SJCRH30 (cell line): Measurements from ENCODE around the gene NR4A1. TPM values are rescaled to one million over a fixed set of nuclear protein-coding genes. Genes with fewer than 3 reads are reported as not detected.

Experiments
- DNase-seq, 2 experiments: peaks; one replicate each; pipeline ENCODE4 v3.0.0-alpha.2; 2015 to 2020
- H3K27ac ChIP-seq: fragments of 250-450 bp; sonication (Bioruptor Pico); 2 replicates; pipeline ENCODE4 v1.5.1; 2020; ENCODE audit warnings: mild to moderate bottlenecking, moderate library complexity
- H3K27me3 ChIP-seq: fragments of 250-450 bp; sonication (Bioruptor Pico); 2 replicates; pipeline ENCODE4 v1.5.1; 2020; ENCODE audit warnings: mild to moderate bottlenecking, moderate library complexity
- H3K36me3 ChIP-seq: fragments of 250-450 bp; sonication (Bioruptor Pico); 2 replicates; pipeline ENCODE4 v1.5.1; 2020; ENCODE audit warnings: mild to moderate bottlenecking, moderate library complexity
- H3K4me1 ChIP-seq: fragments of 250-450 bp; sonication (Bioruptor Pico); 2 replicates; pipeline ENCODE4 v1.5.1; 2020; ENCODE audit warnings: mild to moderate bottlenecking, moderate library complexity
- H3K4me3 ChIP-seq: fragments of 250-450 bp; sonication (Bioruptor Pico); 2 replicates; pipeline ENCODE4 v1.5.1; 2020; ENCODE audit warnings: mild to moderate bottlenecking, moderate library complexity
- H3K9me3 ChIP-seq: fragments of 250-450 bp; sonication (Bioruptor Pico); replicated peaks from 2 replicates; pipeline ENCODE4 v1.5.1; 2020; ENCODE audit warnings: mild to moderate bottlenecking, moderate library complexity
- total RNA-seq: library from RNA; depleted of rRNA; stranded (reverse); fragments of >200 nt; shearing (Covaris generic); gene quantifications from 2 replicates; pipeline ENCODE4 v1.2.3, GENCODE V29; 2014

Gene NR4A1
- total RNA-seq, 1 experiment from 2014 or later: 10.0 TPM

DNA sequence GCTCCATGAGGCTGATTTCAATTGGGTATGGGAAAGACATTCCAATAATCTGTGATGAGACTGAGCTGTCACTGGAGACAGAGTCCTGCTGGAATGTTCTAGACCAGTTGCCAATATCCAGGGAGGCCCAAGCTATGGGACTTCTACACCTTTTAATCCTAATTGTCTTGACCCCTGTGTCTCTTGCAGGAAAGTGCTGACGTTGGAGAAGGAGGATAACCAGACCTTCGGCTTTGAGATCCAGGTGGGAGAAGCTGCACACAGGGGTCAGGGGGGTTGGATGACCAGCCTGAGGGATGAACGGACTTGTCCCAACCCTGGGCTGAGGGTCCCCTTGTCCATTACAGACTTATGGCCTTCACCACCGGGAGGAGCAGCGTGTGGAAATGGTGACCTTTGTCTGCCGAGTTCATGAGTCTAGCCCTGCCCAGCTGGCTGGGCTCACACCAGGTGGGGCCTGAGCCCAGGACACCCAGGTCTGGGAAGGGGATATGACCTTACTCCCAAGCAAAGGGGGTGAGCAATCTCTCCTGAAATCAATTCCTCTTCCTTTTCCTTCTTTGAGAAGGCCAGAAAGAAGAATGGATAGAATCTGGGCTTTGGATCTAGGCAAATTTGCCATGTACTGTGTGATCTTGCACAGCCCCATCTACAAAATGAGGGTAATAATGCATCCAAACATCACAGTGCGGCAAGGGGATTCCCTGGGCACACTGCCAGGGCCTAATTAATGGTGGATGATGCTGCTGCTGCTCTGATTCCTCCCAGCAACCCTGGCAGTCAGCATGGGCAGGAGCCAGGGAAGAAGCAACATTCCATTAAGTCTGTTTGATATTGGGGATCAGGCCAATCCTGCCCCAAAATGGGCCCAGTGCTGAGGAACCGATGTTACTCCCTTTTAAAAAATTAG lies 40.3 kb upstream of the NR4A1 start:
- H3K27me3 ChIP-seq: no peaks in the 10 kb centered on the region
- no peak for DNase-seq
- H3K27ac ChIP-seq: peak overlapping the region; percentile 64
- H3K4me3 ChIP-seq: no peak overlapping the region
- peaks cover 5% of the 10 kb centered on the region; the same call in 1 of the 2 replicates for H3K36me3 ChIP-seq
- no peaks in the 10 kb centered on the region for H3K9me3 ChIP-seq
- H3K4me1 ChIP-seq: peaks cover 15% of the 10 kb centered on the region

DNA sequence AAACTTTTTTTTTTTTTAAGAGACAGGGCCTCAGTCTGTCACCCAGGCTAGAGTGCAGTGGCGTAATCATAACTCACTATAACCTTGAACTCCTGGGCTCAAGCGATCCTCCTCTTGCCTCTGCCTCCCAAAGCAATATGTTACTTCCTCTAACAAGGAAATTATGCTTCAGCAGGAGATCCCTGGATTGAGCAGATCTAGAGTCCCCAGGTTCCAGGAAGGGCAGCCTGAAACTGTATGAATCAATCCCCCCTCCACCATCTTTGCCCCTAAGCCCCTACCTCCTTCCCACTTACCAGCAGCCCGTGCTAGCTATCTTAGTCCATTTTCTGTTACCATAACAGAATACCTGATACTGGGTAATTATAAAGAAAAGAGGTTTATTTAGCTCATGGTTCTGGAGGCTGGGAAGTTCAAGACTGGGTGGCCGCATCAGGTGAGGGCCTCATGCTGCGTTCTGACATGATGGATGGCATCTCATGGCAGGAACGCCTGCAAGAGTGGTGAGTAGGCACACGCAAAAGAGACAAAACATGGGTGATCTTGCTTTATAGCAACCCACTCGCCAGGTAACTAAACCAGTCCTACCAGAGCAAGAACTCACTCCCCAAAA lies 39.5 kb upstream of the NR4A1 start:
- H3K4me1 ChIP-seq: peaks cover 15% of the 10 kb centered on the region
- H3K27ac ChIP-seq: no peak overlapping the region
- no peak for DNase-seq
- no peak overlapping the region for H3K4me3 ChIP-seq
- no peaks in the 10 kb centered on the region for H3K9me3 ChIP-seq
- H3K36me3 ChIP-seq: peaks cover 5% of the 10 kb centered on the region; the same call in 1 of the 2 replicates
- H3K27me3 ChIP-seq: no peaks in the 10 kb centered on the region

DNA sequence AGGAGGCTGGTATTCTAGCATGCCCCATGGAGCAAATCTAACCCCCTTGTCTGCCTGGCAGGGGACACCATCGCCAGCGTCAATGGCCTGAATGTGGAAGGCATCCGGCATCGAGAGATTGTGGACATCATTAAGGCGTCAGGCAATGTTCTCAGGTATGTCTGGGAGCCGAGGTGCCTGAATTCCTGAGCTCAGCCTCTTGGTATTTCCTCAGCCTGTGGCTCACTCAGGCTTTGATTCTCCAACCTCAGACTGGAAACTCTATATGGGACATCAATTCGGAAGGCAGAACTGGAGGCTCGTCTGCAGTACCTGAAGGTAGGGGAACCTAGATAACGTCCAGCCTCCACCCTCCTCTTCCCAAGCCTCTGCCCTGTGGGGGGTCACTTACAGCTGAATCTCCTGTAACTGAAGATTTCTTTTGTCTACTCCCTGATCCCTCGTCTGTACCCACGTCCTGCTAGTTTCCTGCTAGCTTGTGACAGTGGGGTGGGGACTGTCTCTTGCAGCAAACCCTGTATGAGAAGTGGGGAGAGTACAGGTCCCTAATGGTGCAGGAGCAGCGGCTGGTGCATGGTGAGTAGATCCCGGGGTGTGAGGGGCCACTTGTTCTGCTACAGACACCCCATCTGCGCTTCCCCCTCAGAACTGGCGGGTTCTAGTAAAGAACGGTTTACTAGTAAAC lies 37.5 kb upstream of the NR4A1 start:
- peaks cover 5% of the 10 kb centered on the region; the same call in 1 of the 2 replicates for H3K36me3 ChIP-seq
- H3K4me1 ChIP-seq: peaks cover 18% of the 10 kb centered on the region
- H3K27me3 ChIP-seq: no peaks in the 10 kb centered on the region
- no peak overlapping the region for H3K4me3 ChIP-seq
- no peaks in the 10 kb centered on the region for H3K9me3 ChIP-seq
- DNase-seq: no peak
- H3K27ac ChIP-seq: no peak overlapping the region

DNA sequence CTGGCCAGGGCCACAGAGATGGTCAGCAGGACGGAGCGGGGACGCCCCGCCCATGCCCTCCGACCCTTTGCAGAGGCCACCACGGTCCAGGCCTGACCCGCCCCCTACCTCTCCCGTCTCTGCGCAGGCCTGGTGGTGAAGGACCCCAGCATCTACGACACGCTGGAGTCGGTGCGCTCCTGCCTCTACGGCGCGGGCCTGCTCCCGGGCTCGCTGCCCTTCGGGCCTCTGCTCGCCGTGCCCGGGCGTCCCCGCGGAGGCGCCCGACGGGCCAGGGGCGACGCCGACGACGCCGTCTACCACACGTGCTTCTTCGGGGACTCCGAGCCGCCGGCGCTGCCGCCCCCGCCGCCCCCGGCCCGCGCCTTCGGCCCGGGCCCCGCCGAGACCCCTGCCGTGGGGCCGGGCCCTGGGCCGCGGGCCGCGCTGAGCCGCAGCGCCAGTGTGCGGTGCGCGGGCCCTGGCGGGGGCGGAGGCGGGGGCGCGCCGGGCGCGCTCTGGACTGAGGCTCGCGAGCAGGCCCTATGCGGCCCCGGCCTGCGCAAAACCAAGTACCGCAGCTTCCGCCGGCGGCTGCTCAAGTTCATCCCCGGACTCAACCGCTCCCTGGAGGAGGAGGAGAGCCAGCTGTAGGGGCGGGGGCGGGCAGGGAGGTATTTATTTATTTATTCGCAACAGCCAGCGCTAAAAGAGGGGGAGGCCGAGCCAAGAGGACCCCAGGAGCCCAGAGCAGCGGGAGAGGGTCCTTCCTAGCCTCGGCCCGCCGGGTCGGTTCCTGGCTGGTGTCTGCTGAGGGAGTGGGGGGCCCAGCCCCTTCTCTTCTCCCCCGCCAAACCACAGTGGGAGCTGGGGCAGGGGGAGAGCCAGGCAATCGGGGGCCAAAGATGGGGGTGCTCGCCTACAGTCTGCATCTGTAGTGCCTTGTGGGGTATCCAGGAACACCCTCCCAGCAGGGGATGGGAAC lies 36.4 kb upstream of the NR4A1 start:
- Histone ChIP-seq H3K9me3 (no peaks in the 10 kb centered on the region), H3K4me1 (peaks cover 13% of the 10 kb centered on the region), H3K4me3 (no peak overlapping the region), H3K36me3 (peaks cover 5% of the 10 kb centered on the region; the same call in 1 of the 2 replicates), H3K27ac (no peak overlapping the region), H3K27me3 (no peaks in the 10 kb centered on the region; the same call in 1 of the 2 replicates)
- DNase-seq: no peak

DNA sequence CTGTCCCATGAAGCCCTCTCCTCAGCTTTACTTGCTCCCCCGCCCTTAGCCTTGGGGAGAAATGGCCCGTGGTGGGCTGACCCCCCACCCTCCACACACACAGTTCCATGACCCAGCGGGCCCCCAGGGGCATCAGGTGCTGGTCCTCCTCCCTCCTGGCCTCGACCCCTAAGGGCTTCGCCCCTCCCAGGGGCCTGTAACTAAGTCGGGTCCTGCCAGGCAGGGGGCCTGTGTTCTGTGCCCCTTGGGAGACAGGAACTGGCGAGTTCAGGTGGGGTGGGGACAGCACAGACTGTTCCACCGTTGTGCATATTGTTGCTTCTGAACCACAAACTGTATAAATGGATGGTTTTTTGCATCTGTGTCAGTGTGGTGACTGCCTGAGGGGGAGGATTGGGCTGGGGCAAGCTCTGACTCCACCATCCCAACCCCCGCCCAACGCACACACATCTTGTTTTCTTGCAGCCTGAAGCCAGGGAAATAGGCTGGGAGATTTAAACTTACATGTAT lies 35.7 kb upstream of the NR4A1 start:
- no peaks in the 10 kb centered on the region; the same call in 1 of the 2 replicates for H3K27me3 ChIP-seq
- H3K36me3 ChIP-seq: peaks cover 5% of the 10 kb centered on the region; the same call in 1 of the 2 replicates
- no peak overlapping the region for H3K27ac ChIP-seq
- peaks cover 8% of the 10 kb centered on the region for H3K4me1 ChIP-seq
- H3K4me3 ChIP-seq: no peak overlapping the region
- H3K9me3 ChIP-seq: no peaks in the 10 kb centered on the region
- no peak for DNase-seq

DNA sequence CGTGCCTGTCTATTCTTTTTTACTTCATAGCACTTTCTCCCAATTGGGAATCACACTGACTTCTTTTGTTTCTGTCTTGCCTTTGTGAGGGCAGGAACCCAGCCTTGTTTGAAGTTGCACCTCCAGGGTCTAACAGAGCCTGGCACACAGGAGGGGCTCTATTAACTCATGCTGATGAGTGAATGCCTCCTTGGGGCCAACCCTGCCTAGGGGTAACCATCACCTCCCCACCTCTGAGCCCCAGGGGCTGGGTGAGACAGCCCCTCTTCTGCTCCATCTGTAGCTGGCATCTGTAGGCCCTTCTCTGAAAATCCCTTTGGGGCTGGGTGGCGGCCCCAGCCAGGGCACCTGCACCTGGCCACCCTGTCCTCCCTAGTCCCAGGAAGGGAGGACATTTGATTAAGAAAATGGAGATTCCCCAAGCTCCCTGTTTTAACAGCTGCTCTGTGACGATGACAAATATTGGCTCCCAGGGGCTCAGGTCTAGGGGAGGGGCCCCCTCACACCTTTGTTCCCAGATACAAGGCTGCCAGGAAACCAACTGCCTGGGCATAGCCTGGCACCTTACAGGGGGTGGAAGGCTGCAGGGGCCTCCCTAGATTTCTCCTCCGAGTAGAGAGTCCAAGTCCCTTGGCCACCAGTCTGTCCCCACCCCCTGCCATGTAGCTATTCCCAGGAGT lies 32.7 kb upstream of the NR4A1 start:
- H3K4me3 ChIP-seq: no peak overlapping the region
- H3K27me3 ChIP-seq: peaks cover 5% of the 10 kb centered on the region
- no peaks in the 10 kb centered on the region for H3K9me3 ChIP-seq
- no peak overlapping the region for H3K27ac ChIP-seq
- DNase-seq: no peak
- H3K36me3 ChIP-seq: peaks cover 2% of the 10 kb centered on the region; the same call in 1 of the 2 replicates
- H3K4me1 ChIP-seq: peaks cover 5% of the 10 kb centered on the region; the same call in 1 of the 2 replicates

DNA sequence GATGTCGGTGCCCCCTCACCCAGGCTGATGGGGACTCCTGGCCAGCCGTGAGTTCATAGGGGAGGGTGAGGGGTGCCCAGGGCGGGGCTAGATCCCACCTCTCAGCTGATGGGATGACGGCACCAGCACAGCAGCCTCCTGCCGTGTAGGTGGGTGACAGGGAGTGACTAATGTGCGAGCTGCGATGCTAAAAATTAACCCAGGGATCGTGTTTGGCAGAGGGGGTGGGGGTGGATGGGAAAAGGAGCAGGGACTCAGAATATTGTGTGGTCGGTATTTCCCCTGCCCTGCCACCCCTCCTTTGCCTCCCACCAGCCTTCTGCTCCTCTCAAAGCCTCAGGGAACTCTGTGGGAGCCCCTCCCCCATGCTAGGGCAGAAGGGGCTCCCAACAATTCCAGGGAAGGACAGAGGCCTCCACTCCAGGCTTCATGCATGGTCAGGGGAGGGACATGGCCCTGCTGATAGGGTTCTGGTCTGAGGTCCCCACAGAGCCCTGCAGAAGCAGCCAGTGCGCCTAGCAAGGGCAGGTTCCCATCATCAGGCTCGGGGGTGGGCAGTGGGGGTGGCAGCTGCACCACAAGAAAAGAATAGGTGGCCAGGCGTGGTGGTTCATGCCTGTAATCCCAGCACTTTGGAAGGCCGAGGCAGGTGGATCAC lies 32.0 kb upstream of the NR4A1 start:
- H3K4me3 ChIP-seq: no peak overlapping the region
- DNase-seq: no peak
- H3K27ac ChIP-seq: no peak overlapping the region
- H3K36me3 ChIP-seq: peaks cover under 1% of the 10 kb centered on the region; the same call in 1 of the 2 replicates
- peaks cover 5% of the 10 kb centered on the region for H3K27me3 ChIP-seq
- H3K9me3 ChIP-seq: no peaks in the 10 kb centered on the region
- peaks cover 5% of the 10 kb centered on the region; the same call in 1 of the 2 replicates for H3K4me1 ChIP-seq

DNA sequence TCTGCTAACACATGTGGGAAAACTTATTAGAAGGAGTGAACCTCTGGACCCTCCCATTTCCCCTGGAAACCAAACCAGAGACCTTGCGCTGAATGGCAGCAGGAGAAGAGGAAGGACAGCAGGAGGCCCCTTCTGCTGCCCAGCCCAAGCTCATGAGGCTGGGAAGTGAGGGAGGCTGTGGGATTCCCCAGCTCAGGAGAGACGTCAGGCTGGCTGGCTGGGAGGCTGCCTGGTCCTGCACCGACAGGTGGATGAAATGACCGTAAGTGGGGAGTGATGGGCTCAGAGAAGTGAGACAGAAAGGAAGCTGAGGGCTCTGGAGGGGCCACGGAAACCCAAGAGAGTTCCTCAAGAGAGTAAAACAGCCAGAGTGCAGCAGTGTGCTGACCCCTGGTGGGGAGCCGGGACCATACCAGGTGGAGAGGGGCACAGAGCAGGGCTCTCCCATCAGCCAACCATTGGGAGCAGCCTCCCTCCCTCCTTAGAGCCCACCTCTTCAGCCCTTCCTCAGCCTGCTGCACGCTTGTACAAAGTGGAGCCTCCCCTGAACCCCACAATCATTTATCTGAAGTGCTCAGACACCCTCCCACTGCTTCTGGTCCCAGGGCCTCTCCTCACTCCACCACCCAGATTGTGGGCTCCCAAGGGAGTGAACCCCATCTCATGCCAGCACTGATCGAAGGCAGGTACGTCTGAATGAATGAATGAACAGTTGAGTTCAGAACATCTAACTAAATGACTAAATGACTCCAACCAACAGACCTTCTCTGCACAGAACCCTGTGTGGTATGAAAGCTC lies 30.5 kb upstream of the NR4A1 start:
- no peaks in the 10 kb centered on the region for H3K9me3 ChIP-seq
- H3K4me3 ChIP-seq: no peak overlapping the region
- peak; percentile 81 to 85 for DNase-seq
- no peak overlapping the region for H3K27ac ChIP-seq
- H3K36me3 ChIP-seq: no peaks in the 10 kb centered on the region
- H3K4me1 ChIP-seq: peaks cover 5% of the 10 kb centered on the region; the same call in 1 of the 2 replicates
- H3K27me3 ChIP-seq: peaks cover 5% of the 10 kb centered on the region

DNA sequence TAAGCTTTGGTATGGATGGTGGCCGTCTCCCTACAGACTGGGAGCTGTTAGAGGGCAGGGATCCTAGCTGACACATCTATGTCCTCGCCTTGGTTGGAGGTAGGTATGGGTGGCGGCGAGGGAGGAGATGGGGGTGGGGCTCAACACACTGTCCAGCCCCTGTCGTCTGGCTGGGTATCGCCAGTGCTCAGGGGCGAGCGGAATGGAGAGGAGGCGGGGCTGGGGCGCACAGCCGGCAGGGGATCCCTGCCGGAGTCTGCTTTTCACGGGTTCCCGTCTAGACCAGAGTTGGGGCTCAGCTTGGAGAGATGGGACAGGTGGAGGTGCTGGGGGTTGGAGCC lies 28.4 kb upstream of the NR4A1 start:
- H3K4me3 ChIP-seq: peak overlapping the region; percentile 54
- no peaks in the 10 kb centered on the region for H3K9me3 ChIP-seq
- H3K36me3 ChIP-seq: no peaks in the 10 kb centered on the region
- peaks cover 18% of the 10 kb centered on the region for H3K4me1 ChIP-seq
- H3K27ac ChIP-seq: no peak overlapping the region
- no peak for DNase-seq
- peaks cover 5% of the 10 kb centered on the region for H3K27me3 ChIP-seq

DNA sequence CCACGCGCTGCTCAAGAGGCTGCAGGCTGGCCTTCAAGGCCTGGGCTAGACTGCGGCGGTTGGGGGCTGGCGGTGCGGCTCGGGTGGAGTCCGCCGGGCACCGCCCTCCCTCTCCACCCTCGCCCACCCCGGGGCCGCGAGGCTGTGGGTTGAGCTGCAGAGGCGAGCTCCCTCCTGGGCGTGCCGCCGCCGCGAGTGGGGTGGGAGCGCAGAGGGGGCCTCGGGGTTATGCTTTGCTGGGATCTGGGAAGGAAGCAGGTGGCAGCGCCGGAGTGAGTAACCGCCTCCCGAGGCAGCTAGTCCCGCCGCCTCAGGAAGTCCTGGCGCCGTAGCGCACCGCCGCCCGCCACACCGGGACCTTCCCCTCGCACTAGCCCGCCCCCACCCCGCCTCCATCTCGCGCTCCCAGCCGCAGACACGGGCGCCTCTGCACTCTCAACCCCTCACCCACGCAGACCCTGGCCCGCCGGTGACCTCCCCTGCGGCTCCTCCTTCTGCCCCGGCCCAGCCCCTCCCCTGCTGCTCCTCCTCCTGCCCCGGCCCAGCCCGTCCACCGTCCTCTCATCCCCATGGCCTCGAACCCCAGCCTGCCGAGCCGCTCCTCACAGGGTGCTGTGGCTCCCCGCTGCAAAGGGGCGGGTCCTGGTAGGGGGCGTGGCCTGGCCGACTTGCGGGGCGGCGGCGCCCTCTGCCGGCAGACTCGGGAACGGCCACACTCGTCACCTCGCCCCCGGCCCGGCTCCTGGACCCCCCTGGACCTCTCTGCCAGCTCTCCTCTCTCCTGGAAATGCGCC lies 27.9 kb upstream of the NR4A1 start:
- H3K27ac ChIP-seq: no peak overlapping the region

DNA sequence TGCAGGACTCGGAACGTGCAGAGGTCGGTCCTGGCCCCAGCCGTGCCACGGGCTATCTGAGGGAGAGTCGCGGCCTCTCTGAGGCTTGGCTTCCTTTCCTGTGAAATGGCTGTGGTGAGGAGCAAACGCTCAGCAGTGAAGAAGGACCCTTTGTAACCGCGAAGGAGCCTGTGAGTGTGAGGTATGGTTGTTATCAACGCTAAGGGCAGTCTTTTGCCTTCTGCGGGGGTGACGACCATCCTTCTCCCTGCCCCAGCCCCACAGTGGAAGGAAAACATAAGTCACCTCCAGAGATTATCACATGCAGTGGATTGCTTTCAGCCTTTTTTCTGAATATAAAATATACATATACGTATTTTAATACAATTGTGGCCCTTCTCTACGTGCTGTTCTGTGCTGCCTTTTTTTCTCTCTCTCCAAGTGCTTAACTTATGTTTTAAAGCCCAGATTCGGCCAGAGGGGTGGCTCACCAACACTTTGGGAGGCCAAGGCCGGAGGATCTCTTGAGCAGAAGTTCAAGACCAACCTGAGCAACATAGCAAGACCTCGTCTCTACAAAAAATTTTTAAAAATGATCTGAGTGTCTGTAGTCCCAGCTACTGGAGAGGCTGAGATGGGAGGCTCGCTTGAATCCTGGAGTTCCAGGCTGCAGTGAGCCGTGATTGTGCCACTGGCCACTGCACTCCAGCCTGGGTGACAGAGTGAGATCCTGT lies 27.1 kb upstream of the NR4A1 start:
- Histone ChIP-seq H3K36me3 (no peaks in the 10 kb centered on the region), H3K9me3 (no peaks in the 10 kb centered on the region), H3K27me3 (peaks cover 5% of the 10 kb centered on the region), H3K4me3 (peak overlapping the region; percentile 54), H3K4me1 (peaks cover 13% of the 10 kb centered on the region), H3K27ac (no peak overlapping the region)
- DNase-seq: no peak

More for the DNA sequence above, 27.9 kb upstream of the NR4A1 start:
- peak; percentile 85 to 92 for DNase-seq
- Histone ChIP-seq H3K27me3 (peaks cover 5% of the 10 kb centered on the region), H3K4me1 (peaks cover 18% of the 10 kb centered on the region), H3K4me3 (peak overlapping the region; percentile 54), H3K36me3 (no peaks in the 10 kb centered on the region), H3K9me3 (no peaks in the 10 kb centered on the region)
